Stimulated activated CD4-positive, alpha-beta T cell treated with anti-CD3 and anti-CD28 coated beads, Interleukin-1b, Interleukin-23, amount 100 ng/mL, for 1 hour (primary cell): Measurements from ENCODE around the gene CEP85L.

Experiments
- DNase-seq, 2 donors: peaks; one replicate each; pipeline ENCODE4 v3.0.0-alpha.2; 2020; ENCODE audit warnings: low read depth in 2 of 2

CEP85L gene

DNA sequence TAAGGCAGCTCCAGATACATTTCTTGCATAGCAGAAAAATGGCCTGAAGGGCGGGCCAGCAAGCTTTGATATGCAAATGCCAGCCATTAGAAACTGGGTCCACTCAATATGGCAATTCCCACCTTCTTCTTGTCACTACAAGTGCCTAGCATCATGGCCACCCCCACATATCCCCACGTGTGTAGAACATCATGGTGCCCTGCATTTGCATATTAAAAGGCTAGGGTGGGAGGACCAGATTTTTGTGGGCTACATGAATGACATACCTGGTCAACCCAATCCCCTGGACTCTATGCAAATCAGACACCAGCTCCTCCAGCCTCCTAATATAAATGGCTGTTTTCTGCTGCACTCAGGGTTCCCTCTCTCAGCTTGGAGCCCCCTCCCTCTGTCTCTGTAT lies 71.6 kb downstream of the CEP85L start:
- DNase-seq: no peak

DNA sequence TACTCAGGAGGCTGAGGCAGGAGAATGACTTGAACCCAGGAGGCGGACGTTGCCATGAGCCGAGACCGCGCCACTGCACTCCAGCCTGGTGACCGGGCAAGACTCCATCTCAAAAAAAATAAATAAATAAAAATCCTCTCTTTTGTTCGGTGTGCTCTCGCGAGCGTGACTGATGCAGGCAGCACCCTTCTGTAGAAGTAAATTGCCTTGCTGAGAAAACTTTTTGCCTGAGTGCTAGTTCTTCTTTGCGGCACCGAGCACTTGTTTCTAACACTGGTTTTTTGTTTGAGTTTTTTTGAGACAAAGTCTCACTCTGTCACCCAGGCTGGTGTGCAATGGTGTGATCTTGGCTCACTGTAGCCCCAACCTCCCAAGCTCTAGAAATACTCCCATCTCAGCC lies 72.8 kb downstream of the CEP85L start:
- no peak for DNase-seq

DNA sequence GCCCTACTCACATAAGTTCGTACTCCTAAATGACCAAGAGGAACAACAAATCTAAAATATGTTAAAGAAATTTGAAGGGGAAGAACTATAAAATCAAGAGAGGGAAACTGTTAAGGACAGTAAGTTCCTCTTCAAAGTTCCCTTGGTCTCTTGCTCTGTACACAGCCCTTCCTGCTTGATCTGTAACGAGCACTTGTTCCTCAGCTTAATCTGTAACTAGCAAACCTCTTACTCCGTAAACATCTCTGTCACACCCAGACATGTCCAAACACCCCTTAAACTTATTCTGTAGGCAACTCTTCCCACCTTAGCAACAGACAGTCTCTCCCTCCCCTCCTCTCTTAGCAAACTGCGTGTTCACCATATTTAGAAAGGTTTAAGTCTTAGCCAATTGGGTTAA lies 73.4 kb downstream of the CEP85L start:
- no peak for DNase-seq

DNA sequence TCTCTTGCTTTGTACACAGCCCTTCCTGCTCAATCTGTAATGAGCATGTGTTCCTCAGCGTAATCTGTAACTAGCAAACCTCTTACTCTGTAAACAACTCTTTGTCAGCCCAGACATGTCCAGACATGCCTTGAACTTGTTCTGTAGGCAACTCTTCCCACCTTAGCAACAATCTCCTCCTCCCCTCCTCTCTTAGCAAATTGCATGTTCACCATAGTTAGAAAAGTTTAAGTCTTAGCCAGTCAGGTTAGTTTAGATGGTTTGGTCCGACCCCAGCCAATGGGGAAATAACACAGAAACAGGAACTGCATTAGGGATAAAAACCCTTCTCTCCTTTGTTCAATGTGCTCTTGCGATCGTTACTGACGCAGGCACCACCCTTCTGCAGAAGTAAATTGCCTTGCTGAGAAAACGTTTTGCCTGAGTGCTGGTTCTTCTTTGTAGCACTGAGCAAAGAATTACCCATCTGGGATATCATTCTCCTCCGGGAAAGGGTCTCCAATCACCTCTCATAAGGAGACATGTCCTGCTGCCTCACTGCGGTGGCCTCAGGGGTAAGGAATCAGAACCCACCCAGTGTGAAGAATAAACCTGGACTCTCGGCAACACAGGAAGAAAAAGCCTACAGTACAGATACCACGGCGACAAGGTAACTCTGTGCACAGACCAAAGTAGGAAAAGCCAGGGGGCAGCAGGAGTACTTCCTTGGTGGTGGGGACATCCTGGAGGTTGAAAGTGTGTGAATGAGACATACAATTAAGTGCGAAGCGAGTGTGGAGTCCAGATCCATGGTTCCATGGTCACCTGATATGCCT lies 77.1 kb downstream of the CEP85L start:
- DNase-seq: no peak

DNA sequence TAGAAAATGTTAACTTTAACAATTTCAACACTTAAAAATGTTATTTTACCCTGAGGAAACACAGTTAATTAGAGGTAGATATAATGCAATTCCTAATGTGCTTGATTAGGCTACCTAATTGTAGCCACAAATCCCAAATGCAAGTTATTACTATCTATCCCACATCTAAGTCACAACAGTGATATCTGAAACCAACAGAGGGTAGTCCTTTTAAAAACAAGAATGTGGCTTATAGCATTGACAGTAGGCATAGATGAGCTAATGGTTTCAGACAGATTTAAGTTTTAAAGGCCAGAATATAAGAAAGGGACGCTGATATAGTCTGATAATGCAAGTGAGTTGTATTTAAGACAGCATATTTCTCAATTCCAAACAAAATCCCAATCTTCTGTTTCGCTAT lies 80.3 kb downstream of the CEP85L start:
- DNase-seq: no peak

DNA sequence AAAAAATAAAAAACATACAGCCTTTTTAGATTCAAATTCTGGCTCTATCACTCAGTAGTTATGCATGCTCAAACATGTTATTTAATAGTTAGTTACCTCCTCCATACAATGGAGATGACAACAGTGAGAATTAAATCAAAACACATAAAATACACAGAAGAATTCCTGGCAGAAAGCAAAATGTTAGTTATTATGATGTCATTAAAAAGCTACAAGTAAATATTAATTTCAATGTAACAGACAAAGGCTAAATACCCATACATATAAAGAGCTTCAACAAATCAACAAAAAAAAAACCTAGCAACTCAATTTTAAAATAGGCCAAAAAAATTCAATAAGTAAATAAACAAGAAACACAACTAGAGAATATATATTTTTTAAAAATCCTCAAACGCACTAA lies 81.9 kb downstream of the CEP85L start:
- DNase-seq: no peak

DNA sequence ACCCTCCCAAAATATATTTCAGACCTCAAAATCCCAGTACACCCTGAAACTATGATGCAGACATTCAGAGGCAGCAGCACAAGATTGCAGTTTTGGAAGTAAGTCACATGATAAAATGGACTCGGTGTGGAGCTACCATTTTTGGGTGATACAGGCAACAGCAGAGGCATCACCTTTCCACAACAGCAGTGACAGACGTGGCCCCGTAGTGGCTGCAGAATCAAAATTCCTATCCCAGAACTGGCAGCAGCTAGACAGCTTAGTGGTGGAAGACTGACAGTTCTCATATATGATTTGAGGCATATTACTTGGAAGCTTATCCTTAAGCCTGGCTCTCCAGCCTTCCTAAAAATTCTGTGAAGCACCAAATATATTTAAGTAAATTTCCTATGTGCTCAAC lies 83.4 kb downstream of the CEP85L start:
- no peak for DNase-seq

DNA sequence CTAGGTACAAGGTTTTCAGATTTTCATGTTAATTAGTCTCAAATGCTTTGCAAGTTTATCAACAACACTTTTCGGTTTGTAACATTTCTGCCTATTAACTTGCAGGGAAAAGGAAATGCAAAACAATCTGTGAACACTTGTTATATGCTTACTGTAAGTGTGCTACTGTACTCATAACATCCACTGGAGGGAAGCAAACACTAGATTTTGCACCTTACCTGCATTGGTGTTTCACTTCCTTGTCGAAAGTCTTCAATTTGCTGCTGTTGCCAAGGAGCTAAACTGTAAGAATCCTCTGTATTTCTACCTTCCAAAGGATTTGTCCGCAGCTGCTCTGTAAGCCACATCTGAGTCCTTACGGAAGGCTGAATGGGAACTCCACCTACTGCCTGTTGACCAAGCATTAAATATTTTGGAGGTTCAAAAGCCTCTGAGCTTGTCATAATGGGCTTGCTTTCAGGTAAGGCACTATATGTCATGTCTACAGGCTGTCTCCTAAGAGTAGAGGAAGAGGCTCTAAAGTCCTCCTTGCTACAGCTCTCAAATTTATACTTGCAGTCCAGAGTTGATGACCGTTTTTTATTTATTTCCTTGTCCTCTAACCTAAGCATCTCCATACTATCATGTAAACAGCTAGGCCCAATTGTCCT lies 86.0 kb downstream of the CEP85L start:
- no peak for DNase-seq

DNA sequence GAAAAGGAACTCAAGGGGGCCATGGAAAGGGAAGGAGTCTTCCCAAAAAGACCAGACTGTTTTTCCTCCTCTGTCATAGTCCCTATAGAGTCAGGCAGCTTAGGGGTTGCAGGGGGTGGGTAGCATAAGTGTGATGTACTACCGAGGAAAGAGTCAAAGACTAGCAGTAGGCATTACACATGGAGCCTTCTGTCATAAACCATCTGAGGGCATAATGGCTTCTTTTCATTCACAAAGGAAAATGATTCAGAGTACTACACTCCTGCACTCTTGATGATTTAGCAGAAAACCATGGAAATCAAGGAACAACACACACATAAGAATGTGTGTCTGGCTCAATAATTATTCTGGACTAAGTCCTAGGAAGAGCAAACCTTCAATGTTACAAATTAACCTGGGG lies 88.4 kb downstream of the CEP85L start:
- no peak for DNase-seq

DNA sequence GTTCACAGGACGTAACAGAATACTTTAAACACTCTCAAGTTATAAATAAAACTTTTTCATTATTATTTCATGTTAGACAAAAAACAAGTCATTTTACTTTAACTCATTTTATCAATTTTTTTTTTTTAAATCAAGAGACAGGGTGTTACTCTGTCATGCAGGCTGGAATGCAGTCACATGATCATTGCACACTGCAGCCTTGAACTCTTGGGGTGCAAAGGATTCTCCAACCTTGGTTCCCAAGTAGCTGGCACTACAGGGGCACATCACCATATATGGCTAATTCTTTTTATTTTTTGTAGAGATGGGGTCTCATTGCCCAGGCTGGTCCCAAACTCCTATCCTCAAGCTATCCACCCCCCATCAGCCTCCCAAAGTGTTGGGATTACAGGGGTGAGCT lies 89.1 kb downstream of the CEP85L start:
- no peak for DNase-seq

DNA sequence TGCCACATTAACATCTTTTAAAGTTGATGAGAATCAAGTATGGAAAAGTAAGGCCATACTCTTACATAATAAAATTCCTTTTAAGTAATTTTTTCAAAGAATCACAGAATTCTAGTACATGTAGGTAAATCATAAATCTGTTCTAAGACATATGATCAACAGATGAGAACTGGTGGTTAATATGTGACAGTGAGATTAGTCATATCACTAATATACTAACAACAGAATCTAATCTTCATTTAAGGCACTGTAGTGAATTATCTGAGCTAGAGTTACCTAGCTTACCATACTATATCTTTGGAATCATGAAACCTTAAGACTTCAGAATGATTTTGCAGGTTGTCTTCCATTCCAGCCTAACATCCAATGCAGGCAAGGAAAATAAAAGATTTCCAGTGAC lies 91.7 kb downstream of the CEP85L start:
- no peak for DNase-seq

DNA sequence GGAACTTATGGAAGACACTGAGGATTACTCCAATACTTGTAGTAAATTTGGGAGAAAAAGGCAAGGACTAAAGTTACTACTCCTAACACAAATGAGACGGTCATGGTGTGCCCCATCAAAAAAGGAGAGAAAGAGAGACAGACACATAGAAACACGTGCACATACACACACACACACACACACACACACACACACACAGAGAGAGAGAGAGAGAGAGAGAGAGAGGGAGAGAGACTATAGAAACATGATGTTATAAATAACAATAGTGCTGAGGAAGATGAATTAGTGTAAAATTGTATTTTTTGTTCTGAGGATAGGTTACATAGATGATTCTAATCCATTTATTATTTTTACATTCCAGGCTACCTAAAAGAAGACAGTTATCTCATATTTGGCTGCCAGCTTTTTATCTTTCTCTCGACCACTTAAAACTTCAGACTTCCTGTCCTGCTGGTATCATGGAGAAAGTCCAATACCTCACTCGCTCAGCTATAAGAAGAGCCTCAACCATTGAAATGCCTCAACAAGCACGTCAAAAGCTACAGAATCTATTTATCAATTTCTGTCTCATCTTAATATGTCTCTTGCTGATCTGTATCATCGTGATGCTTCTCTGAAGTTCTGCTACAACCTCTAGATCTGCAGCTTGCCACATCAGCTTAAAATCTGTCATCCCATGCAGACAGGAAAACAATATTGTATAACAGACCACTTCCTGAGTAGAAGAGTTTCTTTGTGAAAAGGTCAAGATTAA lies 92.8 kb downstream of the CEP85L start:
- DNase-seq: no peak

DNA sequence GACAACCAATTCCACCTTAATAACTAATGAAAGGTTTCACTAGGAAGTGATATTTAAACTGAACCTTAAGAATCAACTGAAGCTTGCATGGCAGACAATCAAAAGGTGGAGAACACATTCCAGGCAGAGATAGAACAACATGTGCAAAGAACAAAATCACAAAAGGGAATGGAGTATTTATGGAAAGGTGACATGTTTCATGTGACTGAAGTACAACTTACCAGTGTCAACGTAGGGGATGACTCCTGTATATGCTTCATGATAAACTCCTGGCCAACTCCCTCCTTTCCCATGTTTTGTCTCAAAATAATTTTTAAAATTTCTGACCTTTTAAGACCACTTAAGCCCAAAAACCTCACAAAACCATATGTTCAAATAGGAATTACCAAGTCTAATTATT lies 96.7 kb downstream of the CEP85L start:
- DNase-seq: no peak

DNA sequence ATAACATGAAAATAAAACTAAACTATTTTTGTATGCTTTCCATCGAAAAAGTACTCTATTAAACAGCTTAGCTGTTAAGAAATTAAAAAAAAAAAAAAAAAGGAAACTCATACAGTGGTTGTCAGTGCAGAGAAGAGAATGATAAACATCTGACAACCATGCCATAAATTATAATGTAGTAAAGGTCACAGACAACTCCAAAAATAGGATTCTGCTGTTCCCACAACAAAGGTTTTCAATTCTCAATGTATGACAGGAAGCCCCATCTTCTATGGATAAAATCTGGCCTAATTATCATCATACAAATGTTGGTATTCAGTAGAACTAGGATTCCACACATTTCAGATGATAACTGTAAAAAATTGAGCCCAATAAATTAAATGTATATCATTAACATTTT lies 98.3 kb downstream of the CEP85L start:
- DNase-seq: no peak

DNA sequence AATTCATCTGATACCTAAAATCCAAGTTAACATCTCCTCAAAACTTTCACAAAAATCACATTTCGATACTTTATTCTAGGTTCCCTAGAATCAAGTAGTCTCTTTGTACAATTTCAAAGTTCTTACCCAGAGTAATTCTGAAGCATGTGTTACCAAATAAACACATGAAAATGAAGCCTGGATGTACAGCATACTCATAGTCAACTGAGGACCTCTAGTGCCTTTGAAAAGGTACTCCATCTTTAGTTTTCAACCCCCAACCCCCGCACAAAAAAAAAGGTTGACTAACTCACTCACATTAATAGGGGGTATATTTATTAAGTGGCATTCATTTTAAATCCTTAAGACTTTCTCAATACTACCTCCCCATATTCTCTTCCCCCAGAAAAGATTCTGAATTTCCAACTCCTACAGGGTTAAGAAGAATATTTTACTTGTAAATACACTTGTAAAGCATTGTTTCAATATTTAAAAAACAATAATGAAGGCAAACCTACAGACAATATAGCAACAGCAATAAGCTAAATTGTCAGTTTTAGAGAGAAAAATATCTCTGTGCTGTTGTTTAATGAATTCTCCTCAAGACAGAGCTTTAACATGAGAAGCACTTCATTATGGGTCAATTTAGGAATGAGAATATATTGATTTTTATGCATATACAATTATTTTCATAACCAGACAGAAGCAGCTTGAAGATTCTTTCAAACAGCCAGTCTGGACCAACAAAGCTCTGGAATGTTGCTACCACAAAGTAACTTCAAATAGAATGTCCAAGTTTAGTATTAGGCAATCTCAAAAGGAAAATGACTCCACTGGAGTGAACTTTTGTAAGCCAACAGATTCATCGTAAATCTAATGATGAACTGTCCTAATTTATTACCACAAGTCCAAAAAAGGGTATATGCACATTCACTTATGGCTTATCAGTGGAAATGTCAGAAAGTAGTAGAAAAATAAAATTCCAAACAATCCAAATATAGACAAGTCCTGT lies 100.0 kb downstream of the CEP85L start:
- DNase-seq: no peak

DNA sequence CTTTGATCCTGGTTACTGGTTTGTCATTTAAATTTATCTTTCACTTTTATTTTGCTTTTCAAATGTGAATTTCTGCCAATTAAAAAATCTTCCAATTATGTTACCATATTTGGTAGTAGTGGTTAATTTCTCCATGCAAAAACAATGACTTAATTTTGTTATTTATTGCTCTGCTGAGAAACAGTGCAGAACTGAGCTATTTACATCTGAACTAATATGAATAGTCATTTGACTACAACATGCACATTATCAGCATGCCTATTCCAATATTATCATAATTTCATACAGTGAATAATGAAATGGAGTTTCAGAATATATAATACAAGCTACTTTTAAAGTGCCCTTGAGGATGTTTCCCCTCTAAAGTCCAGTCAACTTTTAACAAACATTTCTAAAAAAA lies 102.8 kb downstream of the CEP85L start:
- DNase-seq: no peak

DNA sequence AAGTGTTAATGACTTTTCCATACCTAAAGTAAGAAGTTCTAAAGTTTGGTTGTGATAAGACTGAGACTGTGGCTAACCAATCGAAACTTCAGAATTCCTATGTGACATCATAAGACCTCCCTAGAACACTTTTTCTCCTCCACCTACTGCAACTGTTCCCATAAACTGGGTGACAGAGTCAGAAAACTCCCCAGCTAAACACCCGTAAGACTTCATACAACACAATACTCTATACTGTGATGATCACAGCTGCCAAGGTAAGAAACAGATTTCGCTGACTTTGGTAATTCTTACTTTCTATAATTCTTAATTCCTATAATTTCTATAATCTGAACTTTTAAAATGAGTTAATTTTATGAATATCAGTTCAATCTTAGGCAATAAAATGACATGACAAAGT lies 103.3 kb downstream of the CEP85L start, which contains the start of gene PLN:
PLN (plus strand) TSS at position 161 of the 400 bp plus-strand sequence. CDS start 10,626 bp downstream, outside the sequence.
- DNase-seq: no peak

DNA sequence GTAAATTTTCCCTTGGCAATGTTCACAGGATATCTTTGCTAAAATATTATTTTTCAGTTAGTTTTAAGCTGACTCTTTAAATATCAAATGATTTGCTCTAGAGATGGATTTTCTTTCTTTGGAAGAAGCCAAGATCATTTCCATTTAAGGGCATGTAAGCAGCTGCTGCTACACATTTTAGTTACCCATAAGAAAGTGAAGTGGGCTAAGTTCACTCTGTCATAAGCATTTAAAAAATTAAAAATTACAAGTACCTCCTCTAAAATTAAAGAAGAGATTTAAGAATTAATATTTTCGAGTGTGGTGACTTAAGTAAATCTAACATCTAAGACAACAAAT lies 104.5 kb downstream of the CEP85L start:
- no peak for DNase-seq

DNA sequence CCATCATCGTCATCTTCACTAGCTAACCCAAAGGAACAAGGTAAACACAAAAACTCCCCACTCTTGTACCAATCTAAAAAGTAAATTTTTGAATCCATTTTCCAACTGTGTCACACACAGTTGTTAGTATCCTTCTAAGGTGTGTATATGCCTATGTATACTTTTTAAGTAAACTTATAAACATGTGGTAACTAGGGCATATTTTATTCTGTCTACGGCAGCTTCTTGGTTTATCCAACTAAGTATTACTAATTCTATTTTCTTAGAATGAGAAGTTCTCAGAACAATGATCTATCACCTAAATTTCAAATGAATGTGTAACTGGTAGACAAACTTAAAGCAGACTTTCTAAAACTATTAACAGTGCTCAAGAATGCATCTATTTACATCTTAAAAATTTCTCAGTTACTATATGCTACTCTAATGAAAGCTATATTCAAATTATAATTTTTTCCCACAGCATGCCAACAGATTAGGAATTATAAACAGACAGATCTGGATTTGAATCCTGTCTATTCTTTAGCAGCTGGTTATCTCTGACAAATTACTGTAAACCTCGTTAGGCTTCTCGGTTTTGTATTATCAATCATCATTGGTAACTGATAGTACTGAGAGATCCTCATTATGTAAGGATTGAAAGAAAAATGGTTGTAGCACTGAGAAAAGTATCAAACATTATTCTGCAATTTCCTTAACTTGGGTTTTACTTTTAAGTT lies 105.1 kb downstream of the CEP85L start:
- DNase-seq: no peak

DNA sequence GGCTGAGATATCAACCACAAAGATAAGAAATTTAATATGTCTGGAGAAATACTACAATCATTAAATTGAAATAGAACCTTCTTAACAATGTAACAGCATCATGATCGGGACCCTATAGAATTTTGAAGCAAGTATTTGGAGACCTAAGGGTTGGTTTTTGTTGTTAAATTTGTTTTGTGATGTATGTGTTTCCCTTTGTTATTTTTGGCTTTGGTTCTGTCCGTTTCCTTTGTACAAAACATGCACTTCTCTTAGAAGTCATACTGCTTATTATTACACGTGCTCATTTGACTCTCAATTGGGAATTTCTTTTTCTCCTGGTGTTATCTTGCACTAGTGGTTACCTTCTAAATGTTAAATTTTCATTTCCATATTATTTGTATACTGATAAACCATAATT lies 107.3 kb downstream of the CEP85L start:
- no peak for DNase-seq
